ENCODE measurements around the gene SUN1. TPM values are rescaled to one million over a fixed set of nuclear protein-coding genes. Genes with fewer than 3 reads are reported as not detected.

Gene SUN1
- total and polyA plus RNA-seq, 2 of the 8 experiments (the other 6 are each of a cell fraction or from before 2014, with no cell fraction given), result 108 to 158 TPM

- TF ChIP-seq E2F6 (IDR thresholded peaks at IDR 0.05), result peak; percentile 98
- TF ChIP-seq TAF7 (optimal IDR thresholded peaks at IDR 0.05; ENCODE audit: borderline replicate concordance, low read depth, low read length), result no peak
- no peak for TF ChIP-seq PHF8 (conservative IDR thresholded peaks at IDR 0.05; ENCODE audit: low read depth, low read length)
- TF ChIP-seq HDAC6 (IDR thresholded peaks at IDR 0.05; ENCODE audit: low read depth, low read length), result no peak
- TF ChIP-seq SUZ12 (IDR thresholded peaks at IDR 0.05; ENCODE audit: low read length), result no peak
- TF ChIP-seq POLR2A (IDR thresholded peaks at IDR 0.05; ENCODE audit: control extremely low read depth in 1 of 2, low read depth in 2 of 2, low read length in 2 of 2), result 0 out of 3 replicates have a peak, but pooled peaks of 1 of the 2 experiments have one; percentile 33
- TF ChIP-seq SP1 (IDR thresholded peaks at IDR 0.05; ENCODE audit: low read depth, low read length), result peak; percentile 56
- no peak for TF ChIP-seq MAFK (IDR thresholded peaks at IDR 0.05; ENCODE audit: low read depth, low read length)
- TF ChIP-seq CTCF (IDR thresholded peaks at IDR 0.05; ENCODE audit: control extremely low read depth in 1 of 3, insufficient read depth in 1 of 3, low read depth in 1 of 3, low read length in 3 of 3), result peak; percentile 85 to 100 (median 99)
- no peak for TF ChIP-seq RFX5 (IDR thresholded peaks at IDR 0.05; ENCODE audit: borderline replicate concordance, low read depth, low read length)
- peak; percentile 63 for TF ChIP-seq EGR1 (IDR thresholded peaks at IDR 0.05; ENCODE audit: borderline replicate concordance, low read depth, low read length)
- TF ChIP-seq CEBPB (IDR thresholded peaks at IDR 0.05; ENCODE audit: low read depth, low read length), result no peak
- peak; percentile 62 for TF ChIP-seq CREB1 (IDR thresholded peaks at IDR 0.05)
- TF ChIP-seq CBX5 (IDR thresholded peaks at IDR 0.05; ENCODE audit: low read depth, low read length), result no peak
- TF ChIP-seq POLR2AphosphoS5 (IDR thresholded peaks at IDR 0.05; ENCODE audit: low read depth, low read length), result peak; percentile 51; the same call in 1 of the 2 replicates
- TF ChIP-seq CHD1 (IDR thresholded peaks at IDR 0.05; ENCODE audit: low read depth, low read length), result no peak
- TF ChIP-seq SIRT6 (IDR thresholded peaks at IDR 0.05; ENCODE audit: low read length), result no peak
- no peak for TF ChIP-seq KDM4A (IDR thresholded peaks at IDR 0.05; ENCODE audit: low read depth, low read length, severe bottlenecking)
Observed at GRCh38 chr7:873367-874002, 41.2 kb downstream of the SUN1 start (continued).
